NCI-H2171 (cell line): Measurements from ENCODE around the gene SRD5A3.

Source experiments
- DNase-seq: peaks from one replicate; lab custom pipeline; 2025; lab: John Stamatoyannopoulos, UW

The SRD5A3 gene

GRCh38 chr4:55376698-55377097, 30.7 kb downstream of the SRD5A3 start:
- DNase-seq, result no peak

GRCh38 chr4:55378617-55379467, 32.8 kb downstream of the SRD5A3 start:
- DNase-seq, result no peak

- no peak for DNase-seq
Observed at GRCh38 chr4:55380576-55380975, 34.5 kb downstream of the SRD5A3 start.

- no peak for DNase-seq
Observed at GRCh38 chr4:55381502-55381901, 35.5 kb downstream of the SRD5A3 start.

GRCh38 chr4:55382488-55383003, 36.5 kb downstream of the SRD5A3 start:
- DNase-seq, result no peak

- no peak for DNase-seq
Observed at GRCh38 chr4:55385201-55385649, 39.2 kb downstream of the SRD5A3 start.

GRCh38 chr4:55386073-55386472, 40.0 kb downstream of the SRD5A3 start:
- no peak for DNase-seq

- DNase-seq, result no peak
Observed at GRCh38 chr4:55386840-55387239, 40.8 kb downstream of the SRD5A3 start.

GRCh38 chr4:55393461-55394320, 47.6 kb downstream of the SRD5A3 start:
- DNase-seq, result no peak

GRCh38 chr4:55395218-55395528, 49.1 kb downstream of the SRD5A3 start:
- DNase-seq, result no peak

- peak; percentile 71 for DNase-seq
Observed at GRCh38 chr4:55395529-55396307, 49.7 kb downstream of the SRD5A3 start, which contains the start of gene TMEM165. TMEM165 (plus strand) TSS chr4:55395957; CDS start chr4:55396190, 233 bp downstream.

GRCh38 chr4:55396308-55397125, 50.5 kb downstream of the SRD5A3 start:
- no peak for DNase-seq

GRCh38 chr4:55397126-55397436, 51.0 kb downstream of the SRD5A3 start:
- DNase-seq, result no peak

- DNase-seq, result no peak
Observed at GRCh38 chr4:55397520-55398321, 51.7 kb downstream of the SRD5A3 start.

- DNase-seq, result no peak
Observed at GRCh38 chr4:55398461-55398860, 52.4 kb downstream of the SRD5A3 start.

GRCh38 chr4:55398966-55399365, 52.9 kb downstream of the SRD5A3 start:
- DNase-seq, result no peak

- no peak for DNase-seq
Observed at GRCh38 chr4:55399581-55399980, 53.5 kb downstream of the SRD5A3 start.

- no peak for DNase-seq
Observed at GRCh38 chr4:55405073-55405472, 59.0 kb downstream of the SRD5A3 start.

- no peak for DNase-seq
Observed at GRCh38 chr4:55406545-55406944, 60.5 kb downstream of the SRD5A3 start.

GRCh38 chr4:55407119-55407518, 61.1 kb downstream of the SRD5A3 start:
- DNase-seq, result no peak
